Measurements from ENCODE around the gene KRCC1. TPM values are rescaled to one million over a fixed set of nuclear protein-coding genes. Genes with fewer than 3 reads are reported as not detected.

The KRCC1 gene
- polyA plus RNA-seq, 1 experiment = 16.8 TPM

GRCh38 chr2:88038263-88039105 is 17.1 kb downstream of the KRCC1 start:
- ChIA-PET CTCF (interaction anchor here (0.7 to 1.8 kb wide), 3 partner anchors 10 to 21 kb away, joined by 5 to 6 read pairs (median 5); no protein-coding TSS in a partner anchor), POLR2A (no interaction called here)
- peak; percentile 77 for DNase-seq (ENCODE audit: low read depth)
- H3K4me3 ChIP-seq (ENCODE audit: low read depth, low read length) = no peak overlapping the region
- H3K27me3 ChIP-seq (ENCODE audit: control insufficient read depth, insufficient read depth, low read length) = no peaks in the 10 kb centered on the region
- TF ChIP-seq, protein P1, sequence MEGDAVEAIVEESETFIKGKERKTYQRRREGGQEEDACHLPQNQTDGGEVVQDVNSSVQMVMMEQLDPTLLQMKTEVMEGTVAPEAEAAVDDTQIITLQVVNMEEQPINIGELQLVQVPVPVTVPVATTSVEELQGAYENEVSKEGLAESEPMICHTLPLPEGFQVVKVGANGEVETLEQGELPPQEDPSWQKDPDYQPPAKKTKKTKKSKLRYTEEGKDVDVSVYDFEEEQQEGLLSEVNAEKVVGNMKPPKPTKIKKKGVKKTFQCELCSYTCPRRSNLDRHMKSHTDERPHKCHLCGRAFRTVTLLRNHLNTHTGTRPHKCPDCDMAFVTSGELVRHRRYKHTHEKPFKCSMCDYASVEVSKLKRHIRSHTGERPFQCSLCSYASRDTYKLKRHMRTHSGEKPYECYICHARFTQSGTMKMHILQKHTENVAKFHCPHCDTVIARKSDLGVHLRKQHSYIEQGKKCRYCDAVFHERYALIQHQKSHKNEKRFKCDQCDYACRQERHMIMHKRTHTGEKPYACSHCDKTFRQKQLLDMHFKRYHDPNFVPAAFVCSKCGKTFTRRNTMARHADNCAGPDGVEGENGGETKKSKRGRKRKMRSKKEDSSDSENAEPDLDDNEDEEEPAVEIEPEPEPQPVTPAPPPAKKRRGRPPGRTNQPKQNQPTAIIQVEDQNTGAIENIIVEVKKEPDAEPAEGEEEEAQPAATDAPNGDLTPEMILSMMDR (IDR thresholded peaks at IDR 0.05; ENCODE audit: insufficient read depth, low read depth, low read length) = no peak
- no peaks in the 10 kb centered on the region; the same call in 1 of the 2 replicates for H3K36me3 ChIP-seq (ENCODE audit: control insufficient read depth, insufficient read depth, low read length)

DNA sequence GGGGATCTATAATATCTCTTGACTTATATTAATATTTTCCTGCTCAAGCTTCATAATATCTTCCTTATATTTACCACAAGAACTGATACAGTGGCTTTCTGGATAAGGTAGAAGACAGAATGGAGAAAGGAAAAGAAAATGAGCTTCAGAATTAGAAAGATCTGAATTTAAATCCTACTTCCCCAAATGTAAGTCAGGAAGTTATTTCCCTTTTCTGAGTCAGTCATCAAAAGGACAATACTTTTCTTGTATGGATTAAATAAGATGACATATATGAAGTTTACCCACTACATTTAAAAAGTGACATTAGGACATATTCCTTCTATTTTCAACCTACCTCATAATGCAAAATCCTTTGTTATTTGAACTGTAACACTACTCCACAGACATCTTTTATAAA is 19.0 kb downstream of the KRCC1 start:
- ChIA-PET POLR2A (no interaction called here), CTCF (interaction anchor here (1.6 kb wide), 1 partner anchor 12 kb away, joined by 5 read pairs; no protein-coding TSS in a partner anchor)
- Histone ChIP-seq H3K27me3 (ENCODE audit: control insufficient read depth, insufficient read depth, low read length) (no peaks in the 10 kb centered on the region), H3K36me3 (ENCODE audit: control insufficient read depth, insufficient read depth, low read length) (no peaks in the 10 kb centered on the region; the same call in 1 of the 2 replicates), H3K4me3 (ENCODE audit: low read depth, low read length) (no peak overlapping the region)
- DNase-seq (ENCODE audit: low read depth) = no peak
- TF ChIP-seq, protein P1 (IDR thresholded peaks at IDR 0.05; ENCODE audit: insufficient read depth, low read depth, low read length) = no peak

- Histone ChIP-seq H3K4me3 (ENCODE audit: low read depth, low read length) (no peak overlapping the region), H3K27me3 (ENCODE audit: control insufficient read depth, insufficient read depth, low read length) (no peaks in the 10 kb centered on the region), H3K36me3 (ENCODE audit: control insufficient read depth, insufficient read depth, low read length) (no peaks in the 10 kb centered on the region; the same call in 1 of the 2 replicates)
- CTCF ChIA-PET = no interaction called here
- POLR2A ChIA-PET = no interaction called here
- TF ChIP-seq, protein P1 (IDR thresholded peaks at IDR 0.05; ENCODE audit: insufficient read depth, low read depth, low read length) = no peak
- DNase-seq (ENCODE audit: low read depth) = no peak
These were observed 19.4 kb downstream of the KRCC1 start for GRCh38 chr2:88036182-88036581.

- DNase-seq (ENCODE audit: low read depth) = no peak
- peaks cover 8% of the 10 kb centered on the region for H3K36me3 ChIP-seq (ENCODE audit: control insufficient read depth, insufficient read depth, low read length)
- no peak overlapping the region for H3K4me3 ChIP-seq (ENCODE audit: low read depth, low read length)
- ChIA-PET CTCF (no interaction called here), POLR2A (no interaction called here)
- no peaks in the 10 kb centered on the region for H3K27me3 ChIP-seq (ENCODE audit: control insufficient read depth, insufficient read depth, low read length)
- TF ChIP-seq, protein P1 (IDR thresholded peaks at IDR 0.05; ENCODE audit: insufficient read depth, low read depth, low read length) = no peak
These were observed 23.4 kb downstream of the KRCC1 start for GRCh38 chr2:88032070-88032702.

DNA sequence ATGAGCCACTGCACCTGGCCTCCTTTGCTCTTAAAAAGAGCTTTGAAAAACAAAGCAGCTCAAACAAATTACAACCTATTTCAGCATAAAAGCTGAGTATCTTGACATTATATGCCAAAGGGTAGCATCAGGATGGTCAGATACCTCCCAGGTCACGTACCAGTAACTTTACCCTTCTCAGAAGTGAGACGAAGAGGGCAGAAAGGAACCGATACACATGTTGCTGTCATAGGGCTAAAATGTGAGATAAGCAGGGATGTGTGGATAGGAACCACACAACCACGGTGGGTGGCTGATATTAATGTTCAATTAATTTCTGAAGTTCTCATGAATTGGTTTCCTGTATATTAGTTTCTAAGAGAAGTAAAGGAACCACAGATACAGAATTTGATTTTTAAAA is 26.7 kb downstream of the KRCC1 start:
- Histone ChIP-seq H3K4me3 (ENCODE audit: low read depth, low read length) (no peak overlapping the region), H3K27me3 (ENCODE audit: control insufficient read depth, insufficient read depth, low read length) (no peaks in the 10 kb centered on the region), H3K36me3 (ENCODE audit: control insufficient read depth, insufficient read depth, low read length) (peaks cover 8% of the 10 kb centered on the region)
- ChIA-PET CTCF (no interaction called here), POLR2A (no interaction called here)
- no peak for DNase-seq (ENCODE audit: low read depth)
- TF ChIP-seq, protein P1 (IDR thresholded peaks at IDR 0.05; ENCODE audit: insufficient read depth, low read depth, low read length) = no peak
